Measurements from ENCODE around the gene DDX3X. TPM values are rescaled to one million over a fixed set of nuclear protein-coding genes. Genes with fewer than 3 reads are reported as not detected.

DDX3X gene
- polyA plus RNA-seq, 3 donors: 165 to 280 (median 200) TPM

- Mint-ChIP-seq H3K9me3 (peaks cover 0 to 12% (median 0%) of the 10 kb centered on the region in 7 donors), H3K4me3 (peak overlapping the region in 1 of 2 donors; percentile 39), H3K27ac (peak overlapping the region; percentile 77 to 94 (median 91)), H3K36me3 (peaks cover 0 to 2% of the 10 kb centered on the region in 2 donors), H3K27me3 (ENCODE audit: low read depth in 3 of 3) (peaks cover 0 to 16% (median 0%) of the 10 kb centered on the region in 3 donors), H3K4me1 (peaks cover 24% of the 10 kb centered on the region)
- no peak for TF ChIP-seq CTCF (IDR thresholded peaks at IDR 0.05)
- intact Hi-C loops (cut with micrococcal nuclease): loop anchor here (5.0 to 10.0 kb wide), 2 partner anchors 47 to 51 kb away; no protein-coding TSS in a partner anchor
- H3K79me2 ChIP-seq (ENCODE audit: insufficient read depth, low read length): no peaks in the 10 kb centered on the region
- no peak overlapping the region for H3K9ac ChIP-seq (ENCODE audit: insufficient read depth, low read length, poor library complexity, severe bottlenecking)
- no peak overlapping the region for H3K4me3 ChIP-seq (replicated peaks in 1 of 3; ENCODE audit: low read depth in 2 of 3, low read length in 3 of 3)
- H3K9me3 ChIP-seq (replicated peaks in 1 of 2; ENCODE audit: control insufficient read depth in 1 of 2, insufficient read depth in 1 of 2, low read length in 2 of 2): no peaks in the 10 kb centered on the region
- H4K20me1 ChIP-seq (ENCODE audit: insufficient read depth, low read length): no peaks in the 10 kb centered on the region
- H3K4me2 ChIP-seq (replicated peaks; ENCODE audit: extremely low read depth, low read length, poor library complexity, severe bottlenecking): peak overlapping the region; percentile 50
- peak; percentile 88 to 91 (median 89) for DNase-seq
- WGBS (ENCODE audit: insufficient coverage): 0% methylated on average over 1 of the region's 10 CpGs
- H3K27ac ChIP-seq (ENCODE audit: low read depth in 1 of 2, low read length in 2 of 2): peak overlapping the region; percentile 71 to 72
- H3K4me1 ChIP-seq (ENCODE audit: control insufficient read depth in 1 of 2, insufficient read depth in 2 of 2, low read length in 2 of 2): peaks cover 33 to 40% of the 10 kb centered on the region in 2 donors
- H2AFZ ChIP-seq (ENCODE audit: insufficient read depth, low read depth, low read length, poor library complexity, severe bottlenecking): no peak overlapping the region
- H3K36me3 ChIP-seq (replicated peaks in 1 of 2; ENCODE audit: control insufficient read depth in 1 of 2, insufficient read depth in 2 of 2, low read length in 2 of 2): no peaks in the 10 kb centered on the region
- H3K27me3 ChIP-seq (ENCODE audit: control insufficient read depth in 2 of 2, insufficient read depth in 2 of 2, low read length in 2 of 2): no peaks in the 10 kb centered on the region
These were observed 50.2 kb downstream of the DDX3X start for GRCh38 chrX:41384051-41384705.

DNA sequence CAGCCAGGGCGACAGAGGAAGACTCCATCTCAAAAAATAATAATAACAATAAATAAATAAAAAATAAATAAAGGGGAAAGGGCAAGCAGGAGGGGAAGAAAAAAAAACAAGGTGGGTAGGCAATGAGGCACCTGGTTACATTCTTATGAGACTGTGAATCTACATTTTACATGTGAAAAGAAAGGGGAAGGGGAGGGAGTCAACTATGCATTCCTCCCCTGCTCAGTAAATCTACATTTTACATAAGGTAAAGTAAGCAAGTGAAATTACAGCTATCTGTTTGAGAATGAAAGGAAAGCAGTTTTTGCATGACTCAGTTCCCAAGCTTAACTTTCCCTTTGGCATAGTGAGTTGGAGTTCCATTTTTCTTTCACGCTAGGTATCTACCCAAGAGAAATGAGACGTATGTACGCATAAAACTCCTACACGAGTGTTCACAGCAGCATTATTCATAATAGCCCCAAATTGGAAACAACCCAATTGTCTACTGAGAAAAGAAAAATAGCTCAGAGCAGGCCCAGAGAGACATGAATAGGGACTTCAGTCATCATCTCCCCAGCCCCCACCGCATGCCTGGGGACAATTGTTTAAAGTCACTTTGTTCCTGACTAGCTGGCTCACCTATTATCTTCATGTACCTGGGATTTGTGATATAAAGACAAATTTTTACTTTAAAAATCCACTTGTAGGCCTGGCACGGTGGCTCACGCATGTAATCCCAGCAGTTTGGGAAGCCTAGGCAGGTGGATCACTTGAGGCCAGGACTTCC, 52.4 kb downstream of the DDX3X start:
- Histone ChIP-seq H3K9ac (ENCODE audit: insufficient read depth, low read length, poor library complexity, severe bottlenecking) (no peak overlapping the region), H3K4me1 (ENCODE audit: control insufficient read depth in 1 of 2, insufficient read depth in 2 of 2, low read length in 2 of 2) (peaks cover 34 to 39% of the 10 kb centered on the region in 2 donors), H3K27ac (ENCODE audit: low read depth in 1 of 2, low read length in 2 of 2) (no peak overlapping the region), H2AFZ (ENCODE audit: insufficient read depth, low read depth, low read length, poor library complexity, severe bottlenecking) (no peak overlapping the region), H3K36me3 (replicated peaks in 1 of 2; ENCODE audit: control insufficient read depth in 1 of 2, insufficient read depth in 2 of 2, low read length in 2 of 2) (no peaks in the 10 kb centered on the region), H3K79me2 (ENCODE audit: insufficient read depth, low read length) (no peaks in the 10 kb centered on the region), H3K4me3 (replicated peaks in 1 of 3; ENCODE audit: low read depth in 2 of 3, low read length in 3 of 3) (no peak overlapping the region), H3K27me3 (ENCODE audit: control insufficient read depth in 2 of 2, insufficient read depth in 2 of 2, low read length in 2 of 2) (no peaks in the 10 kb centered on the region), H4K20me1 (ENCODE audit: insufficient read depth, low read length) (no peaks in the 10 kb centered on the region), H3K4me2 (replicated peaks; ENCODE audit: extremely low read depth, low read length, poor library complexity, severe bottlenecking) (no peak overlapping the region), H3K9me3 (replicated peaks in 1 of 2; ENCODE audit: control insufficient read depth in 1 of 2, insufficient read depth in 1 of 2, low read length in 2 of 2) (no peaks in the 10 kb centered on the region)
- Mint-ChIP-seq H3K9me3 (peaks cover 0 to 12% (median 0%) of the 10 kb centered on the region in 7 donors), H3K4me1 (peaks cover 29% of the 10 kb centered on the region), H3K4me3 (no peak overlapping the region), H3K27ac (no peak overlapping the region), H3K36me3 (peaks cover 0 to 2% of the 10 kb centered on the region in 2 donors), H3K27me3 (ENCODE audit: low read depth in 3 of 3) (peaks cover 0 to 14% (median 4%) of the 10 kb centered on the region in 3 donors)
- TF ChIP-seq CTCF (IDR thresholded peaks at IDR 0.05): no peak
- no peak for DNase-seq
- intact Hi-C loops (cut with micrococcal nuclease): loop anchor here in 1 of 2 donors (10.0 kb wide), 1 partner anchor 48 kb away; no protein-coding TSS in a partner anchor
- WGBS (ENCODE audit: insufficient coverage): no CpG with 5 or more reads among the region's 8 CpGs
